ENCODE results near the gene FYB1.

Gene FYB1

DNA sequence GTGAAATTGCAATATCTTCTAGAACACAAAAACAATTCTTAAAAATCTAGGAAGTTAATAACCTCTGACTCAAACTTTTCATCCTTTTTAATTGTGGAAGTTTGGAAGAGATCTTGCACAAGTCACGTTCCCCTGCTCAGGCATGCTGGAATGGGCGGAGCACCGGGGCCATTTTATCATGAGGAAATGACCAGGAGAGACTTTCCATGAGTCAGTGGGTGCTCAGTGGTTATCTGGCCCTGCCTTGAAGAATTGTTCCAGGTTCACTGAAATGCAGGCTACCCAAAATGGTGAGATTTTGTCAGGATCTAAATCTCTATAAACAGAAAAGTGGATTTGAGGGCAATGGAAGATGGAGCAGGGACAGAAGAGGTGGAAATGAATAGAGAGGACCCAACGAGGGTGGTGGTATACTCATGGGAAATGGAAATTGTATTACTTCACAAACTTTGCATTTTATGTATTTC lies 61.2 kb downstream of the FYB1 start:
- in situ Hi-C loops (cut with HindIII; ENCODE audit: low sequenced_read_pairs), result no loop called here
- TF ChIP-seq, protein P1, sequence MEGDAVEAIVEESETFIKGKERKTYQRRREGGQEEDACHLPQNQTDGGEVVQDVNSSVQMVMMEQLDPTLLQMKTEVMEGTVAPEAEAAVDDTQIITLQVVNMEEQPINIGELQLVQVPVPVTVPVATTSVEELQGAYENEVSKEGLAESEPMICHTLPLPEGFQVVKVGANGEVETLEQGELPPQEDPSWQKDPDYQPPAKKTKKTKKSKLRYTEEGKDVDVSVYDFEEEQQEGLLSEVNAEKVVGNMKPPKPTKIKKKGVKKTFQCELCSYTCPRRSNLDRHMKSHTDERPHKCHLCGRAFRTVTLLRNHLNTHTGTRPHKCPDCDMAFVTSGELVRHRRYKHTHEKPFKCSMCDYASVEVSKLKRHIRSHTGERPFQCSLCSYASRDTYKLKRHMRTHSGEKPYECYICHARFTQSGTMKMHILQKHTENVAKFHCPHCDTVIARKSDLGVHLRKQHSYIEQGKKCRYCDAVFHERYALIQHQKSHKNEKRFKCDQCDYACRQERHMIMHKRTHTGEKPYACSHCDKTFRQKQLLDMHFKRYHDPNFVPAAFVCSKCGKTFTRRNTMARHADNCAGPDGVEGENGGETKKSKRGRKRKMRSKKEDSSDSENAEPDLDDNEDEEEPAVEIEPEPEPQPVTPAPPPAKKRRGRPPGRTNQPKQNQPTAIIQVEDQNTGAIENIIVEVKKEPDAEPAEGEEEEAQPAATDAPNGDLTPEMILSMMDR (IDR thresholded peaks at IDR 0.05; ENCODE audit: low read depth, low read length, missing control alignments), result no peak
- no peak overlapping the region for H3K4me3 ChIP-seq (ENCODE audit: low read depth, low read length)
- DNase-seq (ENCODE audit: low read depth), result no peak

DNA sequence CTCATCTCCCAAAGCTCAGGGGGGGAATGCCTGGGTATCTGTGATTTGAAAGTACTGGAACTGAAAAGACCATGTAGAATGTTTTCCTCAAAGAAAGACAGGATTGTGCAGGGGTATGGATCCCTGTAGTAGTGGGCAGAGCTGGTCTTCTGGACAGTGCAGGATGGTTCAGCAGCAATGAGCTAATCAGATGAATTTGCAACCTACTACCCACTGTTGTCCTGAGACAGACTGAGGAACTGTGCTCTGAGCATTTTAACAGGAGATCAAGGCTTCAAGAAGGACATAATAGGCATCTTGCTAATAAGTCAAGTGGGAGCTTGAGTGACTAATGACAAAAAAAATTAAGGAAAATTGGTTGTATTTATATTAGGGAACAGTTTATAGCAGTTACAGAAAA lies 61.7 kb downstream of the FYB1 start:
- TF ChIP-seq, protein P1 (IDR thresholded peaks at IDR 0.05; ENCODE audit: low read depth, low read length, missing control alignments), result no peak
- in situ Hi-C loops (cut with HindIII; ENCODE audit: low sequenced_read_pairs), result no loop called here
- no peak overlapping the region for H3K4me3 ChIP-seq (ENCODE audit: low read depth, low read length)
- no peak for DNase-seq (ENCODE audit: low read depth)

DNA sequence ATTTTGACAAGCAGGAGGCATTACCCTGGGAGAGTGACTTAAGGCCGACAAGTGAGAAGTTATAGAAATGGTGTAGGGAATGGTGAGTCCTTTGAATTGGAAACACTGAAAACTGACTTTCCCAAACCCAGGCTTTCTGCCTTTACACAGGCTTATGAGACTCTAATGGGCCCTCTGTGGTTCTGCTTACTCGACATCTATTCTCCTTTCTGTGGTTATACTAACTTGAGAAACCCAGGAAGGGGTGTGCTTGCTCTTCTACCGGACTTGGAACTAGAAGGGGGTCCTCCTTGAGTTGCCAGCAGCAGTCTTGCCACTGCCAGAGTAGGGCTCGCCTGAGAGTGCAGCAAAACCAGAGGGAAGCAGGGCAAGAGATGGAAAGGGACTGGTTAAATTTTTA lies 63.3 kb downstream of the FYB1 start:
- TF ChIP-seq, protein P1 (IDR thresholded peaks at IDR 0.05; ENCODE audit: low read depth, low read length, missing control alignments), result no peak
- in situ Hi-C loops (cut with HindIII; ENCODE audit: low sequenced_read_pairs), result no loop called here
- DNase-seq (ENCODE audit: low read depth), result no peak
- H3K4me3 ChIP-seq (ENCODE audit: low read depth, low read length), result no peak overlapping the region

DNA sequence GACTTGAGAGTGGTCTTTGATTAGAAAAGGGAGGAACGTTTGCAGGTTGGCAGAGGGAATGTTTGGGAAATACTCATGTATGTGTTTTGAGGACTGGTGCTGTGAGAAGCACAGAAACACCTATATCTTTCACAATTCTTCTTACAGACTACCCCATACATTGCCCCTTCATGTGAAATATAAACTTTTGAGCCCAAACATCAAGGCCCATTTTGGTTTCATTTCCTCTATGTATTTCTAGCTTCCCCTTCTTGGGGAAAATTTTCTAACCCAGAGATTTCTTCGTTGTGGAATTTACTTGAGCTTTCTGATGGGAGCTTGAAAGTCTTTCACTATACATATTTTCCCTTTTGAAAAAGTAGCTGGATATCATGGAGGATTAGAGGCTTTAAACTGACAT lies 67.6 kb downstream of the FYB1 start:
- DNase-seq (ENCODE audit: low read depth), result no peak
- no peak overlapping the region for H3K4me3 ChIP-seq (ENCODE audit: low read depth, low read length)
- TF ChIP-seq, protein P1 (IDR thresholded peaks at IDR 0.05; ENCODE audit: low read depth, low read length, missing control alignments), result no peak
- in situ Hi-C loops (cut with HindIII; ENCODE audit: low sequenced_read_pairs), result no loop called here

DNA sequence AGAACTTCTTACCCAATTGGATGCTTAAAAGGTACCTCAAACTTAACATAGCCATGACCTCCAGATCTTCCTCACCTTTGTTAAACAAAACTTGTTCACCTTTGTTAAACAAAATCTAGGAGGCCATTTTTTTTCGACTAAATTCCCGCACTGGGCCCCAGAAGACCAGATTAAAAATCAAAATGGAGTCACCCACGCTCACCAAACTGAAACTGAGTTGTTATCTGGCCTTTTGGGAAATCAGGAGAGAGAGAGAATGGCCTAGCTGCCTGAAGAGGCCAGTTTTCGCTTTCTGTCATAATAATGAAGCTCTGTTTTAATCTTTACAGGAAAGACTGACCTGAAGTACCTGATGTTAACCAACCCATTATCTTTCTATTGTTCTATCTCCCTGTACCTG lies 69.4 kb downstream of the FYB1 start:
- TF ChIP-seq, protein P1 (IDR thresholded peaks at IDR 0.05; ENCODE audit: low read depth, low read length, missing control alignments), result no peak
- DNase-seq (ENCODE audit: low read depth), result no peak
- in situ Hi-C loops (cut with HindIII; ENCODE audit: low sequenced_read_pairs), result no loop called here
- no peak overlapping the region for H3K4me3 ChIP-seq (ENCODE audit: low read depth, low read length)

DNA sequence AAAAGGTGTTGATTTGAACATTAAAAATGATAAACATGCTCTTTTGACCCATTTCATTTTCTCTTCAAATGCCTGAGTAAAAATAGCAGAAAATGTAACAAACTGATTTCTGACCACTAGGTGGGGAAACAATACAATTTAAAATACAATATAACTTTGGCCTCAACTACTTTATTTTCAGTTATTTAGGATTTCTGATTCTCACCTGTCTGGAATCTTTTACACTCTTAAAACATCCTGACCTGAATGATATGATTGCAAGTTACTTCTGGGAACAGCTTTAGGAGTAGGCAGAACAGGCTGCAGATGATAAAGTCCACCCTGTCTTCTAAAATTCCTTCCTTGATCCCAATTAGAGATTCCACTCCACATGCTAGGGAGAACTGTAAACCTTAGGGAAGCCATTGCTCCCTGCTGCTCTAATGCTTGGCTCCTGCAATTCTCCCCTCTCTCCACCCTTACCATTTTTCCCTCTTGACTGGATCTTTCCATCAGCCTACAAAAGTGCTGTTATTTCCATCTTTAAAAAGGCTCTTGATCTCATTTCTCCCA lies 70.3 kb downstream of the FYB1 start:
- no peak overlapping the region for H3K4me3 ChIP-seq (ENCODE audit: low read depth, low read length)
- in situ Hi-C loops (cut with HindIII; ENCODE audit: low sequenced_read_pairs), result no loop called here
- TF ChIP-seq, protein P1 (IDR thresholded peaks at IDR 0.05; ENCODE audit: low read depth, low read length, missing control alignments), result peak; percentile 4
- DNase-seq (ENCODE audit: low read depth), result peak; percentile 0
